H1 (cell line): ENCODE data around the gene JPH3. TPM values are rescaled to one million over a fixed set of nuclear protein-coding genes. Genes with fewer than 3 reads are reported as not detected.

Experiments
- CTCF ChIA-PET: fragments of 300-600 bp; sonication (Branson Sonifier 250); formaldehyde crosslinking; loops from one replicate; lab custom pipeline; 2021; ENCODE audit not compliant: partially characterized antibody; lab: Charles Lee
- POLR2A ChIA-PET: fragments of 300-600 bp; sonication (Branson Sonifier 250); formaldehyde crosslinking; loops from one replicate; lab custom pipeline; 2021; ENCODE audit warnings: inconsistent platforms; ENCODE audit not compliant: partially characterized antibody; lab: Charles Lee
- DNase-seq, 2 experiments: peaks; one replicate each; pipeline versions ENCODE4 v3.0.0 to v3.0.0-alpha.2; 2010 to 2022; ENCODE audit warnings: low spot score in 2 of 2, low read depth in 1 of 2, mixed read lengths in 1 of 2
- FAIRE-seq: peaks from 2 replicates; lab custom pipeline; 2011; peaks lifted over from hg19 to GRCh38; lab: Jason Lieb, UNC
- H2AFZ ChIP-seq: 2 replicates; pipeline ENCODE4 v1.8.1; 2012; ENCODE audit warnings: low read length, inconsistent platforms
- H2AK5ac ChIP-seq: 2 replicates; pipeline ENCODE4 v1.6.1; 2013; ENCODE audit warnings: low read depth, low read length
- H2BK120ac ChIP-seq: replicated peaks from 2 replicates; pipeline ENCODE3; 2013; ENCODE audit warnings: low read depth, low read length, inconsistent platforms
- H2BK12ac ChIP-seq: 2 replicates; pipeline ENCODE4 v1.6.1; 2013; ENCODE audit warnings: low read depth, low read length
- H2BK15ac ChIP-seq: 2 replicates; pipeline ENCODE4 v1.6.1; 2013; ENCODE audit warnings: low read length
- H2BK20ac ChIP-seq: 2 replicates; pipeline ENCODE4 v1.6.1; 2013; ENCODE audit warnings: low read length
- H2BK5ac ChIP-seq: 2 replicates; pipeline ENCODE4 v1.6.1; 2013; ENCODE audit warnings: low read depth, low read length
- H3K14ac ChIP-seq: 2 replicates; pipeline ENCODE4 v1.6.1; 2013; ENCODE audit warnings: inconsistent platforms; ENCODE audit not compliant: insufficient read length
- H3K18ac ChIP-seq: 2 replicates; pipeline ENCODE4 v1.6.1; 2013; ENCODE audit warnings: low read length; ENCODE audit errors: extremely low read depth
- H3K23ac ChIP-seq: 2 replicates; pipeline ENCODE4 v1.6.1; 2013; ENCODE audit warnings: inconsistent platforms; ENCODE audit not compliant: insufficient read length
- H3K23me2 ChIP-seq: 2 replicates; pipeline ENCODE4 v1.6.1; 2013; ENCODE audit warnings: low read depth, low read length
- H3K27ac ChIP-seq: 2 replicates; pipeline ENCODE4 v1.6.1; 2011; ENCODE audit warnings: low read depth, low read length, inconsistent platforms
- H3K27me3 ChIP-seq, 4 experiments: replicated peaks in 1 of 4; 1 replicate in 1 of 4; 2 replicates in 3 of 4; pipeline versions ENCODE4 v1.6.1 to v1.8.1; 2011 to 2013; ENCODE audit warnings: low read length in 3 of 4, mild to moderate bottlenecking in 3 of 4, inconsistent platforms in 2 of 4, mixed read lengths in 2 of 4, moderate library complexity in 1 of 4; ENCODE audit not compliant: control insufficient read depth in 3 of 4, insufficient read depth in 3 of 4; ENCODE audit errors: extremely low read depth in 1 of 4
- H3K36me3 ChIP-seq, 4 experiments: 2 replicates each; pipeline versions ENCODE4 v1.6.1 to v1.8.1; 2011 to 2013; ENCODE audit warnings: mild to moderate bottlenecking in 4 of 4, low read length in 3 of 4, moderate library complexity in 2 of 4, control low read depth in 1 of 4, inconsistent platforms in 1 of 4; ENCODE audit not compliant: insufficient read depth in 4 of 4, control insufficient read depth in 2 of 4
- H3K4ac ChIP-seq: replicated peaks from 2 replicates; pipeline ENCODE3; 2013; ENCODE audit warnings: low read length, low read depth, mixed read lengths, inconsistent platforms; ENCODE audit not compliant: insufficient read length
- H3K4me1 ChIP-seq, 4 experiments: replicated peaks in 1 of 4; 1 replicate in 1 of 4; 2 replicates in 3 of 4; pipeline versions ENCODE4 v1.6.1 to v1.8.1; 2011 to 2013; ENCODE audit warnings: low read length in 3 of 4, inconsistent platforms in 2 of 4, mixed read lengths in 1 of 4; ENCODE audit not compliant: insufficient read depth in 4 of 4, control insufficient read depth in 3 of 4
- H3K4me2 ChIP-seq, 2 experiments: 2 replicates each; pipeline versions ENCODE4 v1.6.1 to v1.8.1; 2011 to 2013; ENCODE audit warnings: low read depth in 2 of 2, low read length in 2 of 2, control low read depth in 1 of 2, inconsistent platforms in 1 of 2, mild to moderate bottlenecking in 1 of 2; ENCODE audit not compliant: insufficient read depth in 1 of 2
- H3K4me3 ChIP-seq, 4 experiments: fragments of 200-600, 300-600 bp in 1 of 4; sonication (generic), shearing (Covaris generic), sonication (Bioruptor Twin) in 1 of 4; 2 replicates each; pipeline versions ENCODE4 v1.5.1 to v1.8.1; 2011 to 2016; ENCODE audit warnings: low read length in 4 of 4, low read depth in 3 of 4, control low read depth in 2 of 4, inconsistent platforms in 2 of 4, mild to moderate bottlenecking in 2 of 4, mixed read lengths in 1 of 4, moderate library complexity in 1 of 4; ENCODE audit not compliant: insufficient read depth in 2 of 4; ENCODE audit errors: extremely low read depth in 1 of 4
- H3K56ac ChIP-seq: replicated peaks from 2 replicates; pipeline ENCODE3; 2013; ENCODE audit warnings: low read depth, mild to moderate bottlenecking, mixed read lengths, low read length, inconsistent platforms; ENCODE audit not compliant: insufficient read length
- H3K79me1 ChIP-seq: 2 replicates; pipeline ENCODE4 v1.6.1; 2013; ENCODE audit warnings: low read depth, low read length, control low read depth
- H3K79me2 ChIP-seq, 2 experiments: 2 replicates each; pipeline versions ENCODE4 v1.6.1 to v1.8.1; 2012 to 2013; ENCODE audit warnings: low read length in 2 of 2, mild to moderate bottlenecking in 2 of 2, inconsistent platforms in 1 of 2; ENCODE audit not compliant: insufficient read depth in 2 of 2, control insufficient read depth in 1 of 2
- H3K9ac ChIP-seq, 4 experiments: replicated peaks in 1 of 4; 1 replicate in 1 of 4; 2 replicates in 3 of 4; pipeline versions ENCODE4 v1.6.1 to v1.8.1; 2011 to 2013; ENCODE audit warnings: low read depth in 3 of 4, low read length in 3 of 4, control low read depth in 2 of 4, mild to moderate bottlenecking in 2 of 4, moderate library complexity in 2 of 4, inconsistent platforms in 1 of 4; ENCODE audit errors: extremely low read depth in 1 of 4
- H3K9me3 ChIP-seq, 2 experiments: 2 replicates each; pipeline versions ENCODE4 v1.6.1 to v1.8.1; 2012 to 2013; ENCODE audit warnings: mild to moderate bottlenecking in 2 of 2, moderate library complexity in 2 of 2, control low read depth in 1 of 2, inconsistent platforms in 1 of 2, low read depth in 1 of 2, low read length in 1 of 2, mixed read lengths in 1 of 2; ENCODE audit not compliant: insufficient read depth in 2 of 2
- H4K20me1 ChIP-seq, 2 experiments: replicated peaks in 1 of 2; 2 replicates each; pipeline versions ENCODE3 to v1.8.1; 2011 to 2013; ENCODE audit warnings: inconsistent platforms in 2 of 2, low read length in 2 of 2, mild to moderate bottlenecking in 1 of 2; ENCODE audit not compliant: insufficient read depth in 2 of 2, control insufficient read depth in 1 of 2
- H4K5ac ChIP-seq: 2 replicates; pipeline ENCODE4 v1.6.1; 2013; ENCODE audit warnings: low read length, low read depth, mixed read lengths, inconsistent platforms; ENCODE audit not compliant: insufficient read length
- H4K8ac ChIP-seq: 2 replicates; pipeline ENCODE4 v1.8.0; 2013; ENCODE audit warnings: mild to moderate bottlenecking, moderate library complexity, low read length, inconsistent platforms; ENCODE audit not compliant: insufficient read depth; ENCODE audit errors: extremely low read depth
- H4K91ac ChIP-seq: replicated peaks from 2 replicates; pipeline ENCODE3; 2013; ENCODE audit warnings: low read length, mixed read lengths, inconsistent platforms; ENCODE audit not compliant: insufficient read length
- HDAC6 ChIP-seq: IDR thresholded peaks from one replicate; pipeline ENCODE4 v1.7.1; 2012; ENCODE audit warnings: low read depth, mild to moderate bottlenecking, inconsistent platforms, low read length, moderate library complexity
- JUND ChIP-seq: IDR thresholded peaks from 2 replicates; pipeline ENCODE4 v1.6.1; 2011; ENCODE audit warnings: mild to moderate bottlenecking, improper control_type of control experiment, low read length
- SP2 ChIP-seq: IDR thresholded peaks from 2 replicates; pipeline ENCODE4 v1.6.1; 2012; ENCODE audit warnings: mild to moderate bottlenecking, low read length, inconsistent platforms
- whole genome bisulfite sequencing, 2 experiments: shearing (Covaris generic) in 1 of 2; methylation state at CpG; one replicate each; pipeline versions ENCODE4 v1.1.6 to v1.1.7; 2013 to 2015; ENCODE audit warnings: low lambda C conversion rate in 2 of 2, mixed read lengths in 2 of 2, inconsistent platforms in 1 of 2, low coverage in 1 of 2, missing lambda C conversion rate in 1 of 2; ENCODE audit not compliant: insufficient replicate concordance in 2 of 2, insufficient coverage in 1 of 2, insufficient read length in 1 of 2; ENCODE audit errors: extremely low coverage in 1 of 2, missing lambda C conversion rate in 1 of 2; 5-methylcytosine and 5-hydroxymethylcytosine counted together
- polyA plus RNA-seq, 7 experiments: library from polyadenylated mRNA; depleted of rRNA in 3 of 7; stranded (reverse) in 5 of 7; unstranded in 2 of 7; fragments of >200 nt in 5 of 7; fragments of 200-250 nt in 2 of 7; gene quantifications; 1 replicate in 5 of 7; 2 replicates in 1 of 7; 4 replicates in 1 of 7; pipeline versions ENCODE4 v1.2.1 to v1.2.3, GENCODE V29; 2011 to 2013; ENCODE audit warnings: missing spikeins in 2 of 7, mixed read lengths in 2 of 7
- total RNA-seq: library from RNA; stranded (reverse); fragmentation: NEBNext Ultra II Directional; extraction: Animal tissue kit (Norgen Biotek cat#: 25700); gene quantifications from 2 replicates; pipeline ENCODE4 v1.2.1, GENCODE V29; 2021

JPH3 gene
- total and polyA plus RNA-seq, 2 of the 8 experiments (the other 6 are each of a cell fraction or from before 2014, with no cell fraction given), result 10.3 to 28.3 TPM

GRCh38 chr16:87555647-87556046 lies 46.7 kb upstream of the JPH3 start:
- peaks cover 4% of the 10 kb centered on the region; the same call in 1 of the 2 replicates for H3K23me2 ChIP-seq
- no peaks in the 10 kb centered on the region; a peak in 1 of 7 replicates for H3K27me3 ChIP-seq
- no peak overlapping the region for H3K4me2 ChIP-seq
- FAIRE-seq (no peak), DNase-seq (no peak)
- H4K8ac ChIP-seq, result no peak overlapping the region; the same call in 1 of the 2 replicates
- no peak overlapping the region for H3K14ac ChIP-seq
- H3K4ac ChIP-seq, result no peak overlapping the region
- POLR2A ChIA-PET, result interaction anchor here (1.2 kb wide), 1 partner anchor 28 kb away, joined by 3 read pairs; no protein-coding TSS in a partner anchor
- H3K4me1 ChIP-seq, result peaks cover 0 to 3% (median 0%) of the 10 kb centered on the region in 4 experiments; a peak in 2 of 7 replicates
- H3K18ac ChIP-seq, result no peak overlapping the region
- H3K79me2 ChIP-seq, result no peaks in the 10 kb centered on the region
- CTCF ChIA-PET, result interaction anchor here (0.6 to 2.8 kb wide), 5 partner anchors 8 to 80 kb away, joined by 3 to 10 read pairs (median 3); no protein-coding TSS in a partner anchor
- H2BK15ac ChIP-seq, result no peak overlapping the region
- H3K56ac ChIP-seq, result no peak overlapping the region
- peaks cover 0 to 7% of the 10 kb centered on the region in 2 experiments; a peak in 1 of 4 replicates for H3K9me3 ChIP-seq
- no peak overlapping the region for H4K5ac ChIP-seq
- no peak overlapping the region for H3K23ac ChIP-seq
- H3K4me3 ChIP-seq, result no peak overlapping the region
- H2BK20ac ChIP-seq, result no peak overlapping the region
- no peak overlapping the region for H2BK120ac ChIP-seq
- no peak overlapping the region for H4K91ac ChIP-seq
- H4K20me1 ChIP-seq, result peaks cover 0 to 2% of the 10 kb centered on the region in 2 experiments
- no peaks in the 10 kb centered on the region for H3K79me1 ChIP-seq
- H2BK12ac ChIP-seq, result no peak overlapping the region
- WGBS, 2 experiments, result 89% methylated on average over 17 of the region's 17 CpGs; no CpG with 5 or more reads in 1 of the 2 experiments
- no peak overlapping the region for H3K27ac ChIP-seq
- no peaks in the 10 kb centered on the region for H3K36me3 ChIP-seq
- no peak overlapping the region for H2BK5ac ChIP-seq
- H3K9ac ChIP-seq, result no peak overlapping the region
- no peak overlapping the region for H2AFZ ChIP-seq
- no peak overlapping the region; the same call in 1 of the 2 replicates for H2AK5ac ChIP-seq
- TF ChIP-seq HDAC6 (no peak), SP2 (no peak), JUND (no peak)
